Endothelial cell (in vitro differentiated cells): ENCODE results near the gene ADM2. TPM values are rescaled to one million over a fixed set of nuclear protein-coding genes. Genes with fewer than 3 reads are reported as not detected.
A peak's percentile ranks its signal among the peaks of the same experiment; 100 is the strongest.

Experiments used
- DNase-seq: peaks from one replicate; pipeline ENCODE4 v3.0.0; 2021; ENCODE audit warnings: low spot score
- H3K27ac Mint-ChIP-seq: one replicate; pipeline ENCODE4 v1.8.0; 2021; ENCODE audit warnings: mixed read lengths, inconsistent platforms; ENCODE audit not compliant: unreplicated experiment
- H3K27me3 Mint-ChIP-seq: one replicate; pipeline ENCODE4 v1.8.0; 2021; ENCODE audit warnings: mild to moderate bottlenecking, moderate library complexity, mixed read lengths, inconsistent platforms; ENCODE audit not compliant: unreplicated experiment
- H3K36me3 Mint-ChIP-seq: one replicate; pipeline ENCODE4 v1.8.0; 2021; ENCODE audit warnings: mild to moderate bottlenecking, low read depth, mixed read lengths, inconsistent platforms; ENCODE audit not compliant: unreplicated experiment
- H3K4me1 Mint-ChIP-seq: one replicate; pipeline ENCODE4 v1.8.0; 2021; ENCODE audit warnings: mild to moderate bottlenecking, mixed read lengths, inconsistent platforms; ENCODE audit not compliant: unreplicated experiment
- H3K4me3 Mint-ChIP-seq: one replicate; pipeline ENCODE4 v1.8.0; 2021; ENCODE audit warnings: mild to moderate bottlenecking, mixed read lengths, inconsistent platforms; ENCODE audit not compliant: unreplicated experiment
- H3K9me3 Mint-ChIP-seq: one replicate; pipeline ENCODE4 v1.8.0; 2021; ENCODE audit warnings: mixed read lengths, inconsistent platforms; ENCODE audit not compliant: unreplicated experiment
- total RNA-seq: library from RNA; stranded (reverse); fragmentation: NEBNext Ultra II Directional; extraction: Animal tissue kit (Norgen Biotek cat#: 25700); gene quantifications from one replicate; pipeline ENCODE4 v1.2.1, GENCODE V29; 2021; ENCODE audit not compliant: unreplicated experiment
- TF ChIP-seq, protein P1 (sequence below): fragments of 200-600 bp; sonication (generic); IDR thresholded peaks from one replicate; pipeline ENCODE4 v1.5.0; 2021; ENCODE audit warnings: antibody characterized with exemption; ENCODE audit not compliant: unreplicated experiment

Gene ADM2
- total RNA-seq, 1 donor from 2014 or later = 0.36 TPM

DNA sequence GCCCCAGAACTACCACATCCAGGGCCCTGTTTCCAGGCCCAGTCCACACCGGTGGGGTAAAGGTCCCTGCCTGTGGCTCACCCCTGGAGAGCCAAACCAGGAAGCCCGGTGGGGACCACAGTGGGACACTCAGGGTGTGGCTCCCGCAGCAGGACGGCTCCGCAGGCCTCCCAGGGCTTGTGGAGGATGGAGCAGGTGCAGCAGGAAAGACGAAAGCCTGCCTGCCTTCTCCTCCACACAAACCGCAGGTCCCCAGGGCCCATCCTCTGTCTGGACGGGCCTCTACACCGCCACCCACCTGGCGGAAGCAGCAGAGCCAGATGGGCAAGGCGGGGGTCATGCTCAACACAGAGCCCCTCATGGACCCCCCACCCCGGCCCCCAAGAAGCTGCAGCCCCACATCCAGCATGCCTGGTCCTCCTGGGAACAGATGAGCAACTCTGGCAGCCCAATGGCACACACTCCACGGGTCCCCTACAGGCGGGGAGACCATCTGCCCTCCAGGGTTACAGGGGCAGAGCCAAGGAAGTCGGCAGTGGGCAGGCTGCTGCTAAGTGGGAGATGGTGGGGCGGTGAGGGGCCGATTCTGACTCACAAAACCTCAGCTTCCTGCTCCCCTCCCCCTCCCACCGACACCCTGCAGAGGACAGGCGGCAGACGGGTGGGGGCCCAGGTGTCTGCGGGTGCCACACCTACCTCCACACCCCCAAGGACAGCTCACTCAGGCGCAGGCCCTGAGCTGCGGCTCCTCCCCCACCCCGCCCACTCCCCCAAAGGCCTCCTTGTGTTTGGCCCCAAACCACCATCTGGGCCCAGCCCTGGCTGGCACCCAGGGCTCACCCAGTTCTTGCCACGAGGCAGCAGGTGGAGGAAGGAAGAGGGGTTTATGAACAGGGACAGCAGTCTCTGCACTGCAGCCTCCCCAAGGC is 11.7 kb upstream of the ADM2 start:
- Mint-ChIP-seq H3K4me1 (peaks cover 25% of the 10 kb centered on the region), H3K36me3 (peaks cover 6% of the 10 kb centered on the region), H3K9me3 (no peaks in the 10 kb centered on the region), H3K27me3 (peaks cover 17% of the 10 kb centered on the region), H3K27ac (no peak overlapping the region), H3K4me3 (no peak overlapping the region)
- no peak for DNase-seq
- TF ChIP-seq, protein P1, sequence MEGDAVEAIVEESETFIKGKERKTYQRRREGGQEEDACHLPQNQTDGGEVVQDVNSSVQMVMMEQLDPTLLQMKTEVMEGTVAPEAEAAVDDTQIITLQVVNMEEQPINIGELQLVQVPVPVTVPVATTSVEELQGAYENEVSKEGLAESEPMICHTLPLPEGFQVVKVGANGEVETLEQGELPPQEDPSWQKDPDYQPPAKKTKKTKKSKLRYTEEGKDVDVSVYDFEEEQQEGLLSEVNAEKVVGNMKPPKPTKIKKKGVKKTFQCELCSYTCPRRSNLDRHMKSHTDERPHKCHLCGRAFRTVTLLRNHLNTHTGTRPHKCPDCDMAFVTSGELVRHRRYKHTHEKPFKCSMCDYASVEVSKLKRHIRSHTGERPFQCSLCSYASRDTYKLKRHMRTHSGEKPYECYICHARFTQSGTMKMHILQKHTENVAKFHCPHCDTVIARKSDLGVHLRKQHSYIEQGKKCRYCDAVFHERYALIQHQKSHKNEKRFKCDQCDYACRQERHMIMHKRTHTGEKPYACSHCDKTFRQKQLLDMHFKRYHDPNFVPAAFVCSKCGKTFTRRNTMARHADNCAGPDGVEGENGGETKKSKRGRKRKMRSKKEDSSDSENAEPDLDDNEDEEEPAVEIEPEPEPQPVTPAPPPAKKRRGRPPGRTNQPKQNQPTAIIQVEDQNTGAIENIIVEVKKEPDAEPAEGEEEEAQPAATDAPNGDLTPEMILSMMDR = no peak

- Mint-ChIP-seq H3K36me3 (peaks cover 6% of the 10 kb centered on the region), H3K4me1 (peaks cover 25% of the 10 kb centered on the region), H3K9me3 (no peaks in the 10 kb centered on the region), H3K27ac (no peak overlapping the region), H3K27me3 (peaks cover 17% of the 10 kb centered on the region), H3K4me3 (no peak overlapping the region)
- DNase-seq = no peak
- TF ChIP-seq, protein P1 = no peak
Observed at GRCh38 chr22:50470491-50470890, 10.9 kb upstream of the ADM2 start.

DNA sequence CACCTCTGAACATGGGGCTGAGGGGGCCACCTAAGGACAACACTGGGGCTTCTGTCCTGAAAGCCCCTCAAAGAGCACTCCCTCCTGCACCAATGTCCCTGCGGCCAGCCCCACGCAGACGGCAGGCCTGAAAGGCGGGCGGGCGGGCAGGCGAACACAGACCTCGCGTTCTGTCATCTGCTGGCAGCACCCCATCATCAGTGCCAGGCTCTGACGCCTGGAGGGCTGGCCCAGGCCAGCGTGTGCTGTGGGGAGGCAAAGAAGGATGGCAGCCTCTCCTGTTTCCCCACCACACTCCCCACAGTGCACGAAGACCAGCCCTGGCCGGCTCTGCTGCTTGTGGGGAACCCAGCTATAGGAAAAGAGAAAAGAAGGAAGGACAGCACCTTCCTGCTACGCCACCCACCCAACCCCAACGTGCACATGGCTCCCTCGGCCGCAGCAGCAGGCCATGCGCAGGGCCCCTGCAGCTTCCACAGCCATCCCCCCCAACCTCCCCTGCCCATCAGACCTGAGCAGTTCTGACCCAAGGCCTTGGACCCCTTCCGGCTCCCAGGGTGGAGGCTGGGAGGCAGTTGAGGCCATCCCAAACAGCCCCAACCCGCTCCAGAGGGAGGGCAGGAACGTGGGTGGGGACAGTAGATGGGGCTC is 10.0 kb upstream of the ADM2 start:
- Mint-ChIP-seq H3K9me3 (no peaks in the 10 kb centered on the region), H3K4me1 (peaks cover 25% of the 10 kb centered on the region), H3K36me3 (peaks cover 6% of the 10 kb centered on the region), H3K27me3 (peaks cover 19% of the 10 kb centered on the region), H3K27ac (no peak overlapping the region), H3K4me3 (no peak overlapping the region)
- no peak for DNase-seq
- TF ChIP-seq, protein P1 = no peak

DNA sequence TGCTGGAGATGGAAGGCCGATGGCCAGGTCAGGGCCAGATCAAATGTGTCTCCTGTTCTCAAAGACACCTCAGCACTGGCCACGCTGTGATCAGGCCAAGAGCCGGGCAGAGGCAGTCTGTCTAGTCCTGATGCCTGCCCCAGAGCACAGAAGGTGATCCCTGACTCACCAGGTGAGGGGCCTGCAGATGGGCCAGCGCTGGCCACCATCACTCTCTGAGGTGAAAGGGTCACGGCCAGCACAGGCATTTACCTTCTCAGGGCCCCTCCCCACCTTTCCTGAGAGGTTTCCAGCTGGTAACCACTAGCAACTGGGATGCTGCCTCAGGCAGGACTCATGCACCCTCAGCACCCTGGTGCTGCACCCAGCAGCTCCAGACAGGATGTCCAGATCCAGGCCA is 9.4 kb upstream of the ADM2 start:
- TF ChIP-seq, protein P1 = no peak
- Mint-ChIP-seq H3K27ac (no peak overlapping the region), H3K9me3 (no peaks in the 10 kb centered on the region), H3K4me1 (peaks cover 22% of the 10 kb centered on the region), H3K4me3 (peak overlapping the region; percentile 56), H3K36me3 (peaks cover under 1% of the 10 kb centered on the region), H3K27me3 (peaks cover 20% of the 10 kb centered on the region)
- DNase-seq = no peak

DNA sequence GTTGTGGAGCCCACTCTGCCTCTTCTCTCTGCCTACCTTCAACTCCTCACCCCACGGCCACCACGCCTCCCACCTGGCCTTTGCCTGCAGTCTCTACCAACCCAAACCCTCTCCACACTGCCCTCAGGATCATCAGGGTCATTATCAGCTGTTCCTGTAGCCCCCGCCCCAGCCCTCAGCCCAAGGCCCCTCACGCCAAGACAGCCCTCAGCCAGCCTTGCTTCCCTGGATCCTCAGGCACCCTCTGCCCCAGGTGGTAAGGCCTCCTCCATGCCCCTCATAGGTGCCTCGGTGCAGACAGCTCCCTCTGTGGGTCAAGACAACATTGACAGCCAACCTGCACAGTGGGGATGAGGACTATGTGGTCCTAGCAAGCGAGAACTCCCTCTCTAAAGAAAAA is 8.3 kb upstream of the ADM2 start:
- Mint-ChIP-seq H3K9me3 (no peaks in the 10 kb centered on the region), H3K4me3 (peak overlapping the region; percentile 94), H3K36me3 (no peaks in the 10 kb centered on the region), H3K27ac (peak overlapping the region; percentile 74), H3K4me1 (peaks cover 22% of the 10 kb centered on the region), H3K27me3 (peaks cover 23% of the 10 kb centered on the region)
- TF ChIP-seq, protein P1 = no peak
- DNase-seq = no peak
